Globus pallidus (tissue), 1 donor: ENCODE data around the gene ZNF668.
A peak's percentile ranks its signal among the peaks of the same experiment; 100 is the strongest.
"Not testable (repeated sequence)": the region's sequence is repeated elsewhere in the genome, so short reads cannot be mapped to it uniquely, and the experiment has no call there.

Experiments
- DNase-seq: peaks from one replicate; pipeline ENCODE4 v3.0.0-alpha.2; 2015; ENCODE audit warnings: low spot score

The ZNF668 gene

DNA sequence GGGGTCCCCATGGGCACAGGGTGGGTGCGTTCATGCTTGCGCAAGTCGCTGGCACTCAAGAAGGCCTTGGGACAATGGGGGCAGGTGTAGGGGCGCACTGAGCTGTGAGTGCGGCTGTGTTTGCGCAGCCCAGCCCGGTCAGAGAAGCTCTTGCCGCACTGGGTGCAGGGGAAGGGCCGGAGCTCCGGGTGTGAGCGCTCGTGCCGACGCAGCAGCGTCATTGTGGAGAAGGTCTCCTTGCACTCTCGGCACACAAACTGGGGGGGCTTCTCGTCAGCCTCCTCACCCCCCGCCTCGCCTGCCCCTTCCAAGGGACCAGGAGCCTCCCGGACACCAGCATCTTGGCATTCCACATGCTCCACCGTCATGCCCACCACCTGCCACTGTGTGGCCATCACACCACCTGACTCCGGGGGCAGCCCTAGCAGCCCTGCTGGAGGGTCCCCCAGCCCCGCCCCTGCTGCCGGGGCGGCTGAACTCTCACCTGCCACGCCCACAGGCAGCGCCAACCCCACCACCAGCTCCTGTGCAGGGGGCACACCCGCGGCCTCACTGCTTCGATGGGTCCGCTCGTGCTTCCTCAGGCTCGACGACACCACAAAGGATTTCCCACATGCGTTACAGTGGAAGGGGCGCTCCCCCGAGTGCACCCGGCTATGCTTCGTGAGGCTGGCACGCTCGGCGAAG is 12.8 kb downstream of the ZNF668 start:
- no peak for DNase-seq

DNA sequence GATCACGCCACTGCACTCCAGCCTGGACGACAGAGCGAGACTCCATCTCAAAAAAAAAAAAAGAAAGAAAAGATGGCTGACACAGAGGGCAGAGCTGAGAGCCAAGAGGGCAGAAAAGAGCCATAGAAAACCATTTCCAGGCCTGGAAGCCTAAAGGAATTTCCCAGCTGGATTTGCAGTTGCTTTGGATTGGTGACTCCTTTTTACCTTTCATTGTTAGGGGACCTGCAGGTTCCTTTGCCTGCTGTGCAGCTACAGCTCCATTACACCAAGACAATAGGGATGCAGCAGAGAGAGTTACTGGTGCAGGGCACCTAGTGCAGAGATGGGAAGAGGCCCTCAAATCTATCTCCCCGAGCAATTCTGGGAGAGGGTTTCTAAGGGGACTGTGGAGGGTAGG is 18.4 kb downstream of the ZNF668 start:
- DNase-seq = no peak

DNA sequence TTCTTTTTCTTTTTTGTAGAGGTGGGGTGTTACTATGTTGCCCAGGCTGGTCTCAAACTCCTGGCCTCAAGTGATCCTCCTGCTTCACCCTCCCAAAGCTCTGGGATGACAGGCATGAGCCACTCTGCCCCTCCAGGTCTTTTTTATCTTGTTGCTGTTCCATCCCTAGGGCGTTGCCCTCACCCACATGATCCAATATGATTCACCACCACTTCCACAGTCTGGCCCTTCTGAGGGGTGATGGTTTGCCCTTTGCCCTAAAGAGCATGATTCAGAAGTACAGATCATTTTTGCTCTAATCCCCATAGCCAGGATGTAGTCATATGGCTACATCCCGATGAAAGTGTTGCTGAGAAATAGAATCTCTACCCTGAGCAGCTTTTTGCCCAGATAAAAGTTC is 21.9 kb downstream of the ZNF668 start:
- DNase-seq = no peak

DNA sequence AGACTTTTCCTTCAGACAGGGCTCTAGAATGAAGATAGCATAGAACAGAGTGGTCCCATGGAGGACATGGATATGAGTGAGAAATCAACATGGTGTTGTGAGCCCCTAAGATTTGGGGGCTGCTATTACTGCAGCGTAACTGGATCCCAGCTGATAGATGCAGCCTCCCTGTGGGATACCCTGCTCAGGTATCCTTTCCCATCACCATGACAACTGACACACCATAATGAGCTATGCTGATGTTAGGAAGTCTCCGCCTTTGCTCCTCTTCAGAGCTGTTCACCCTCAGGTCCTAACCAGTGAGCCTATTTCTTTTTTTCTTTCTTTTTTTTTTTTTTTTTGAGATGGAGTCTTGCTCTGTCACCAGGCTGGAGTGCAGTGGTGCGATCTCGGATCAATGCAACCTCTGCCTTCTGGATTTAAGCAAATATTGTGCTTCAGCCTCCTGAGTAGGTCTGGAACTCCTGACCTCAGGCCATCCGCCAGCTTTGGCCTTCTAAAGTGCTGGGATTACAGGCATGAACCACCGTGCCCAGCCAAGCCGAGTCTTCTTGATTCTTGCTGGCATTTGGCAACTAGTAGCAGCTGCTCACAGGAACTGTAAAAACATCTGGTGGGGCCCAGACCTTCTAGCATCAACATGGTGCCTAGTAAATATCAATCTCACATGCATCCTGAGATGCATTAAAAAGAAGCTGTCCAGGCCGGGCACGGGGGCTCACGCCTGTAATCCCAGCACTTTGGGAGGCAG is 23.6 kb downstream of the ZNF668 start:
- DNase-seq = no peak

DNA sequence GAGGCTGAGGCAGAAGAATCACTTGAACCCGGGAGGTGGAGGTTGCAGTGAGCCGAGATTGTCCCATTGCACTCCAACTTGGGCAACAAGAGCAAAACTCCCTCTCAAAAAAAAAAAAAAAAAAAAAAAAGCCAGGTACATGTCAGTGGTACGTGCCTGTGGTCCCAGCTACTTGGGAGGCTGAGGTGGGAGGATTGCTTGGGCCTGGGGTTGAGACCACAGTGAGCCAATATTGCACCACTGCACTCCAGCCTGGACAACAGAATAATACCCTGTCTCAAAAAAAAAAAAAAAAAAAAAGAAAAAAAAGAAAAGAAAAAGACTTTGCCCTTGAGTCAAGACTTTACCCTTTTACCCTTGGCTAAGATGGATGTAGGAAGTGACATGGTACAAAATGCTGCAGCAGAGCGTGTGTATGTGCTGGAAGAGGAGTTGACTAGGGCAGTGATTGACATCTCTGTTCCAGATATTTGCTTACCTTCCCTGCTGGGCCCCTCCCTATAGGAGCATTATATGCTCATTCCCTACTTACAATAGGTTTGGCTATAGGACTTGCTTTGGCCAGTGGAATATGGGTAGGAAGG is 30.1 kb downstream of the ZNF668 start:
- DNase-seq = no peak

DNA sequence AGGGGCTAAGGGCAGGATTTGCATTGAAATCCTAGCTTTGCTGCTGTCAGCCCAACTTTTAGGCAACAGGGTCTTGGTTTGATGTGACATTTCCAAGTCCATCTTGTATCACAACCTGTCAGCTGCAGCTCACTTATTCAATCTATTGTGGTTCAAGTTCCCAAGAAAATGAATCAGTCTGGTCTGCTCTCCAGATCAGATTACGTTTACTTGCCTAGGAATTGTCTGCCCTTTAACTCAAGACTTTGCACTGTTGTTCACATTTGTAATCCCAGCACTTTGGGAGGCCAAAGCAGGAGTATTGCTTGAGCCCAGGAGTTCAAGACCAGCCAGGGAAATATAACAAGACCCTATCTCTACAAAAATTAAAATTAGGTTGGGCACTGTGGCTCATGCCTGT is 30.7 kb downstream of the ZNF668 start:
- no peak for DNase-seq

DNA sequence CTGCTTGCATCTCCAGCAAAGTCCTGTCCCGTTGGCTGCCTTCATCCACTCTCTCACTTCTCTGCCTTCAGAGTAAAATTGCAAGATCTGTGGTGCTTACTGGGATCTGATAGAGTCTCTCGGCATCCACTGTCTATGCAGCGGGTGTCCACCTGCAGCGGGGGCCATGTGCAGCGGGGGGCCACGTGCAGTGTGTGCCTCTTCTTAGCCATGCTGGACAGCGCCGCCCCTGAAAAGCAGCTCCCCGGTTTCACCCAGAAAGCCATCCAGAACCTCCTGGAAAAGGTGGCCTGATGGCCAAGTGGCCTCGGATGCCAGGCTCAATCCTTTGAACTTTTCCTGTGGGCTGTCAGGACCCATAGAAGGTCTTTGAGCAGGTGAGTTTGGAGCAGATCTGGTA is 31.2 kb downstream of the ZNF668 start:
- DNase-seq = no peak

DNA sequence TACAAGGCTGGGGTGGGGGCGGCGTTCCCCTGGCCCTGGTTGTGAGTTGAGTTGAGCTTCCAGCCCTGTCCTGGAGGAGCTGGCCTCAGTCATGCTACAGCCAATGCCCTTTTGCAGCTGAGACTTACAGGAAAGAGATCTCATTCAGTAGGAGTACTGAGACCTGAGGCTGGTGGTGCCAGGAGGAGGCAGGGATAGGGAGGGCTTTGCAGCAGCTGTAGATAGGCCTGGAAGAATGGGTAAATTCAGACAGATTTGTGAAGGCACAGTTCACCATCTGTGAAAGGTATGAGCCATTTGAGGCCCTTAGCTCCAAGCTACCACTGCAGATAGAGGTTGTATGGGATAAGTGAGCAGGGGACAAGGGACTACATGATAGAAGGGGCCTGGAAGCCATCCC is 35.0 kb downstream of the ZNF668 start:
- DNase-seq = peak; percentile 72

DNA sequence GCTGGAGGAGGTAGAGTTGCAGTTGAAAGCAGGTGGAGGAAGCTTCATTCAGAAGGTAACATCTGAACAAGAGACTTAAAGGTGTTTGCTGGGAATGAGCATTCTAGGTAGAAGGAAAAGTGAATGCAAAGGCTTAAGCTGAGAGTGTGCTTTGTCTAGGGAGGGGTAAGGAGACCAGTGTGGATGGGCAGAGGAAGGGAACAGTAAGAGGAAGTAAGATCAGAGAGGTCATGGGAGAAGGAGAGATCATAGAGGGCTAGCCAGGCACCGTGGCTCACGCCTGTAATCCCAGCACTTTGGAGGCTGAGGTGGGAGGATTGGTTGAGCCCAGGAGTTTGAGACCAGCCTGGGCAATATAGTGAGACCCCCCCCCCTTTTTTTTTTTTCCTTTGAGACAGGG is 37.3 kb downstream of the ZNF668 start:
- DNase-seq = no peak

DNA sequence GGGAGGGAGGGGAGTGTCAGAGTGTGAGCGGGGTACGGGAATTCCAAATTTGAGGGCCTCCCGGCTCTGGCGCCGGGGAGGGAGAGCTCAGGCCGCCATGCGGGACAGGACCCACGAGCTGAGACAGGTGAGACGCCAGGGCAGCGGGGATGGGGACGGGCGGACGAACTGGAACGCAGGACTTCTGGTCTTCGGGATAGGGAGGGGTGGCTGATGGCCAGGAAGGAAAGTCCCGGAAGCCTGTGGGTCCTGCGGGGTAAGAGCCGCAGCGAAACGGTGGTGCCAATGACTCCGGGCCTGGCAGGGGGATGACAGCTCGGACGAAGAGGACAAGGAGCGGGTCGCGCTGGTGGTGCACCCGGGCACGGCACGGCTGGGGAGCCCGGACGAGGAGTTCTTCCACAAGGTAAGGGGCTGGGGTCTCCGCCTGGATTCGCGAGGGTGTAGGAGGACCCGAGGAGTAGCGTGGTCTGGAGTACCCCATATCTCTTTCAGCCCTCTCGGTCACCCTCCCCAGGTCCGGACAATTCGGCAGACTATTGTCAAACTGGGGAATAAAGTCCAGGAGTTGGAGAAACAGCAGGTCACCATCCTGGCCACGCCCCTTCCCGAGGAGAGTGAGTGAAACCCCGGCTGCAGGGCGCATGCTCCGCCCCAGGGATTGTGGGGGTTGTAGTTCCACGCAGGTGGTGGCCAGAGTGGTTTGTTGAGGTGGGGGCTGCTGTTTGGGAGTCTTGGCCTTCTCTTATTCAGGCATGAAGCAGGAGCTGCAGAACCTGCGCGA is 40.1 kb downstream of the ZNF668 start:
- peak; percentile 93 for DNase-seq

DNA sequence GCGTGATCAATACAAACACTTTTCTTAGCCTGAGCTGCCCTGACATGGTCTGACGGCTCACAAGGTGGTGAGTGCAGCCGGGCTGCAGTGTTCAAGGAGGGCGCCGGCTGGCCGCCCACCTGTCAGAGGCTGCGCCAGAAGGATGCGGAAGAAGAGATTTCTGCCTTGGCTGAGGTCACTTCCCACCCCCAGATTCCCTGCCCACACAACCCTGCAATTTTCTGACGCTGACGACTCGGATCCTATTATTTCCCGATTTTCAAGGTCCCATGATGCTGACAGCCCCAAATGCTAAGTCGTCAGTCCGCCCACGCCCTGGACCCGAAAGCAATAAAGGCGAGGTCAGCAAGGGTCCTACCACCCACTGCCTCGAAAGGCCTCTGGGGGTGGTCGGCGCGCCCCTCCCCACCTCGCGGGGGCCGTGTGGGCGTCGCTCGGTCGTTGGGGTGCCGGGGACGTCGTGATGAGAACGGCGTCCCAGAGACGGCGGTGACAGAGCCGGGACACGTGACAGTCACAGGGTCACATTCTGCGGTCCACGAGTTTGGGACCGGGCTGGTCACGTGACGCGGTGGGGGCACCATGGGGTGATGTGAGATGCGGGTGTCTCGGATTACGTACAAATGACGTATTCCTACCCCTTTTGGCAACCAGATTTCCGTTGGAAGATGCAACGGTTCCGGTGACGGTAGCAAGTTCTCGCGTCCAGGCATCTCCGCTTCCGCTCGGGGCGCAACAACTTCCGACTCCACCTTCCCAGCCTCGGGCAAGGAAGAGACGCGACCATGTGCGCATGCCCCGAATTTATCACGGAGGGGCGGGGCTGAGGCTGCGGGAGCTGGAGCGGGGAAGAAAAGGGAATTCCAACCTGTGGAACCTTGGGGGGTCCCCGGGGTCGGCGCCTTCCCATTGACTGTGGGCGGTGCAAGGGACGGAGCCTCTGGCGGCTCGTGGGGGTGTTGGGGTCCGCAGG is 41.0 kb downstream of the ZNF668 start, which contains the start of gene STX4:
Gene STX4 (plus strand): TSS at position 823 of the 973 bp plus-strand sequence. CDS start 248 bp downstream, outside the sequence.
- DNase-seq = peak; percentile 99

DNA sequence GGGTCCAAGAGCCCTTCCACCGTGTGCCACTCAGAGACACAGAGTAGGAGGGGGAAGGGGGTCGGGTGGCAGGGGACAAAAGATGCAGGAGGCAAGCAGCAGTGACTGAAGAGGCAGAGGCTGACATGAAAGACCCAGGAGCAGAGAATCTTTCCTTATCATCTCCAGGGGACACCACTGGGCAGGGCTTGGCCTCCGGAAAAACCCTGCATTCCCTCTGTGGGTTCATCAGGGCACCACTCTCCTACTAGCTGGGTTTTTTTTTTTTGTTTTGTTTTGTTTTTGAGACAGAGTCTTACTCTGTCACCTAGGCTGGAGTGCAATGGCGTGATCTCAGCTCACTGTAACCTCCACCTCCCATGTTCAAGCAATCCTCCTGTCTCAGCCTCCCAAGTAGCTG is 42.8 kb downstream of the ZNF668 start:
- DNase-seq = no peak

DNA sequence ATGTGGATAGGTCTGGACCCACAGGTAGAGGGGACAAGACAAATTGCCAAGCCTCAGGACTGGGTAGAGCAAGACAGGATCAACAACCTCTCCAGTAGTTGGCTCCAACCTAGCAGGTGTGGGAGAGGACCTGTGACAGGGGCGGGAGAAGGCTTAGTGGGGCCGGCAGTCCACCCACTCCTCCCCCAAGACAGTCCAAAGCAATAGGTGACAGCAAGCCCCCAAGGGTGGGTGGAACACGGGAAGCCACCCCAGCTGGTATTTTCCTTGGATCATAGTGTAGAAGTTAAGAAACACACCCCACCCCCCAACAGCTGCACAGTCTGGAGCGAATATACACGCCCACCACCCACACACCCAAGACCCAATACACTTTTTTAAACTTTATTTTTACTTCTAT is 44.8 kb downstream of the ZNF668 start:
- DNase-seq = no peak

DNA sequence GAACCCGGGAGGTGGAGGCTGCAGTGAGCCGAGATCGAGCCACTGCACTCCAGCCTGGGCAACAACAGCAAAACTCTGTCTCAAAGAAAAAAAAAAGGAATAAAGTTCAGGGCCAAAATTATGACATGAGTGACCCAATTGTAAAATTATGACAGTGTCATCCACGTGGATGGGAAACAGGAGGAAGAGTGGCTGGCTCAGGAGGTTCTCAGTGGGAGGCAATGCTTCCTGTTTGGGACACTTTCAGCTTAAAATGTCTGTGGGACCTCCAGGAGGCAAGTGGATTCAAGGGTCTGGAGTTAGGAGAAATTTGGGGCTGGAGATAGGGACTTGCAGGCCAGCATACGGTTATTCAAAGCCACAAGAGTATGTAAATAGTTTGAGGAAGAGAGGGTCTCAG is 48.7 kb downstream of the ZNF668 start:
- no peak for DNase-seq

DNA sequence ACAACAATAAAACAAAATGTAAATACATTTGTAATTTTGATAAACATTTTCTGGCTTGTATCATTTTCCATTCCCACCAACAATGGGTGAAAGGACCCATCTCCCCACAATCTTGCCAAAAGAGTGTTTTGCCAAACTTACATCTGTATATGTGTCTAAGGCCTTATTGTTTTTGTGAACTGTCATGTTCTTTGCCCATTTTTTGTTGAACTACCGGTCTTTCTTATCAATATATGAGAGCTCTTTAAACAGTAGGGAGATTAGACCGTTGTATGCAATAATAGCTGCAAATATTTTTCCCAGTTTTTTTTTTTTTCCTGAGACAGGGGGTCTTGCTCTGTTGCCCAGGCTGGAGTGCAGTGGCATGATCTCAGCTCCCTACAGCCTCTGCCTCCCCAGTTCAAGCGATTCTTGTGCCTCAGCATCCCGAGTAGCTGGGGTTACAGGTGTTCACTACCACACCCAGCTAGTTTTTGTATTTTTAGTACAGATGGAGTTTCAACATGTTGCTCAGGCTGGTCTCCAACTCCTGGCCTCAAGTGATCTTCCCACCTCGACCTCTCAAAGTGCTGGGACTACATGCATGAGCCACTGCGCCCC is 50.3 kb downstream of the ZNF668 start:
- no peak for DNase-seq

DNA sequence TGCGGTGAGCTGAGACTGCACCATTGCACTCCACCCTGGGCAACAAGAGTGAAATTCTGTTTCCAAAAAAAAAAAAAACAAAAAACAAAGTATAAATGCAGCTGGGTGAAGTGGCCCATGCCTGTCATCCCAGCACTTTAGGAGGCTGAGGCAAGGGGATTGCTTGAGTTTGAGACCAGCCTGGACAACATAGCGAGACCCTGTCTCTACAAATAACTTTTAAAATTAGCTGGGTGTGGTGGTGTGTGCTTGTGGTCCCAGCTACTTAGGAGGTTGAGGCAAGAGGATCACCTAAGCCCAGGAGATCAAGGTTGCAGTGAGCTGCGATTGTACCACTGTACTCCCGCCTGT is 50.8 kb downstream of the ZNF668 start:
- no peak for DNase-seq

DNA sequence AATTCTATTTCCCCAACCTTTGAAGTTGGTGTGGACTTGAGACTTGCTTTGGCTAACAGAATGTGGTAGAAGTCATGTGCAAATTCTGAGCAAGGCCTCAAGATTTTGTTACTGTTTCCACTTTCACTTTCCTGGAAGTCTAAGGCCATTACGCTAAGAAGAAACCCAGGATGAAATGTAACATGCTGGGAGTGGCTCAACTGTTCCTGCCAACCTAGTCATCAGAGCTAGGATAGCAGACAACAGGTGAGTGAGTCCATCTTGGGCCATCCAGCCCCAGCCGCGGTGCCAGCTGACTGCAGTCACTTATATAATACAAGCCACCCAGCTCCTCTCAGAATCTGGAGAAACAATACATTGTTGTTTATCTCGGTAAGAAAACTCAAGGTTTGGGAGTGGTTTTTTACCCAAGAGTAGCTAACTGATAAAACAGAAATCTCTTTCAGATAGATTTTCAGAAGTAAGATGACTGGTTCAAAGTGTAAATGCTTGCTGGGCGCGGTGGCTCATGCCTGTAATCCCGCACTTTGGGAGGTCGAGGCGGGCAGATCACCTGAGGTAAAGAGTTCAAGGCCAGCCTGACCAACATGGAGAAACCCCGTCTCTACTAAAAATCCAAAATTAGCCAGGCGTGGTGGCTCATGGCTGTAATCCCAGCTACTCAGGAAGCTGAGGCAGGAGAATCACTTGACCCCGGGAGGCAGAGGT is 51.3 kb downstream of the ZNF668 start:
- no peak for DNase-seq

DNA sequence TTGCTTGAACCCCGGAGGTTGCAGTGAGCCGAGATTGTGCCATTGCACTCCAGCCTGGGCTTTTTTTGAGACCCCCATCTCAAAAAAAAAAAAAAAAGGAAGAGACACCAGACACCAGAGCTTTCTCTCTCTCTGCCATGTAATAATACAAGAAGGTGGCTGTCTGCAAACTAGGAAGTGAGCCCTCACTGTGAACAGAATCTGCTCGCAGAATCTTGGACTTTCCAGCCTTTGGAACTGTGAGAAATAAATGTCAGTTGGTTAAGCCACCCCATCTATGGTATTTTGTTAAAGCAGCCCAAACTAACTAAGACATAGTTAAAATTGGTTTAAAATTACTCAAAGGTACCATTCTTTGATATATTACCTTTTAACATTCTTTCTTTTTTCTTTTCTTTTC is 53.5 kb downstream of the ZNF668 start:
- DNase-seq = no peak

DNA sequence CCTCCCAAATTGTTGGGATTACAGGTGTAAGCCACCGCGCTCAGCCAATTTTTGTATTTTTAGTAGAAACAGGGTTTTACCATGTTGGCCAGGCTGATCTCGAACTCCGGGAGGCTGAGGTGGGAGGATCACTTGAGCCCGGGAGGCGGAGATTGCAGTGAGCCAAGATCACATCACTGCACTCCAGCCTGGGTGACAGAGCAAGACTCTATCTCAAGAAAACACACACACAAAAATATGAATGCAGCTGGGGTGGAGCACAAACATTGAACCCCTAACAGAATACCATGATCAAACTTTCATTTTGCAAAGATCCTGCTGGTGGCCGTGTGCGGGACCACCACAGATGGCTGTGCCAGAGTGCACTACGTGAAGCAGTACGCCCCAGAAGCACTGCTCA is 56.3 kb downstream of the ZNF668 start:
- not testable (repeated sequence) for DNase-seq

DNA sequence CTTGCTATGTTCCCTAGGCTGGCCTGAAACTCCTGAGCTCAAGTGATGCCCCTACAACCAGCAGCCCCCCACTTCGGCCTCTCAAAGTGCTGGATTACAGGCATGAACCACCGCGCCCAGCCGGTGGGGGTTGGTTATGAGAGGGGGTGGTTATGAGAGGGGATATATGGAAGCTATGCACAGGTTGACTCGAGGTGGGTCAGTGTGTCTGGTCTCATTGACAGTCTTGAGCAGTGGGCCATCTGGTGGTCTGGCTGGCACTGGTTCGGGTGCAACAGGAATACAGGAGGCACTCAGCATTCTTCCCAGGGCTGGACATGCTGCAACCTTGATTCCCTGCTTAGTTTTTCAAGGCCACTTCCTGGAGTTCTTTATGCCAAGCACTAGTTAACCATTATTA is 58.0 kb downstream of the ZNF668 start:
- no peak for DNase-seq
